NB4 (cell line): ENCODE results near the gene MDFI.
"Not testable (repeated sequence)": the region's sequence is repeated elsewhere in the genome, so short reads cannot be mapped to it uniquely, and the experiment has no call there.

Experiments
- DNase-seq: peaks from one replicate; pipeline ENCODE4 v3.0.0; 2010; ENCODE audit warnings: low read depth
- H3K4me3 ChIP-seq: one replicate; pipeline ENCODE4 v1.5.1; 2011; ENCODE audit warnings: mild to moderate bottlenecking, low read depth, low read length, moderate library complexity
- MYC ChIP-seq: IDR thresholded peaks from 2 replicates; pipeline ENCODE4 v1.6.1; 2011; ENCODE audit warnings: low read depth, low read length
- POLR2A ChIP-seq: IDR thresholded peaks from 2 replicates; pipeline ENCODE4 v1.6.1; 2011; ENCODE audit warnings: mild to moderate bottlenecking; ENCODE audit not compliant: insufficient read length; ENCODE audit errors: extremely low read depth
- TF ChIP-seq, protein P1 (sequence below): IDR thresholded peaks from 2 replicates; pipeline ENCODE4 v1.6.1; 2011; ENCODE audit warnings: low read depth, low read length
- TF ChIP-seq, protein P2 (sequence below): IDR thresholded peaks from one replicate; pipeline ENCODE4 v1.5.1; 2012; ENCODE audit warnings: low read depth, low read length

MDFI gene

DNA sequence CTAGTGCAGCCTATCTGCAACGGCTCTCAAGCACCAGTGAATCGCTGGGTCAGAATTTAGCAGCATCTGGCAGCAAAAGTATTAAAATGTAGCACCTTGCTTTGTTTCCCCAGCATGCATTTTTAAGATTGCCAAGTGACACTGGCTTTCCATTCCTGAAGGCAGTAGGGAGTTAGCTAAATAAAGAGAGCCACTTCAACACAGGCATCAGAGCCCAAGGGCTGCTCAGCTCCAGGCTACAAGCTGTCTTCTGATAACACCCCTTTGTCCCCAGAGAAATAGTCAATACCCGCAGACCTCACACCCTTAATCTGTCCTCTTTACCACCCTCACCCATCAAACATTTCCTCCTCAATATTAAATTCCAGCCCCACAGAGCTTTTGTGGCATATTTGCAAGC, 19.7 kb upstream of the MDFI start:
- DNase-seq = no peak
- TF ChIP-seq POLR2A = no peak
- TF ChIP-seq, protein P1, sequence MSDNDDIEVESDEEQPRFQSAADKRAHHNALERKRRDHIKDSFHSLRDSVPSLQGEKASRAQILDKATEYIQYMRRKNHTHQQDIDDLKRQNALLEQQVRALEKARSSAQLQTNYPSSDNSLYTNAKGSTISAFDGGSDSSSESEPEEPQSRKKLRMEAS = no peak
- TF ChIP-seq, protein P2, sequence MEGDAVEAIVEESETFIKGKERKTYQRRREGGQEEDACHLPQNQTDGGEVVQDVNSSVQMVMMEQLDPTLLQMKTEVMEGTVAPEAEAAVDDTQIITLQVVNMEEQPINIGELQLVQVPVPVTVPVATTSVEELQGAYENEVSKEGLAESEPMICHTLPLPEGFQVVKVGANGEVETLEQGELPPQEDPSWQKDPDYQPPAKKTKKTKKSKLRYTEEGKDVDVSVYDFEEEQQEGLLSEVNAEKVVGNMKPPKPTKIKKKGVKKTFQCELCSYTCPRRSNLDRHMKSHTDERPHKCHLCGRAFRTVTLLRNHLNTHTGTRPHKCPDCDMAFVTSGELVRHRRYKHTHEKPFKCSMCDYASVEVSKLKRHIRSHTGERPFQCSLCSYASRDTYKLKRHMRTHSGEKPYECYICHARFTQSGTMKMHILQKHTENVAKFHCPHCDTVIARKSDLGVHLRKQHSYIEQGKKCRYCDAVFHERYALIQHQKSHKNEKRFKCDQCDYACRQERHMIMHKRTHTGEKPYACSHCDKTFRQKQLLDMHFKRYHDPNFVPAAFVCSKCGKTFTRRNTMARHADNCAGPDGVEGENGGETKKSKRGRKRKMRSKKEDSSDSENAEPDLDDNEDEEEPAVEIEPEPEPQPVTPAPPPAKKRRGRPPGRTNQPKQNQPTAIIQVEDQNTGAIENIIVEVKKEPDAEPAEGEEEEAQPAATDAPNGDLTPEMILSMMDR = no peak
- TF ChIP-seq MYC = no peak
- H3K4me3 ChIP-seq = no peak overlapping the region

DNA sequence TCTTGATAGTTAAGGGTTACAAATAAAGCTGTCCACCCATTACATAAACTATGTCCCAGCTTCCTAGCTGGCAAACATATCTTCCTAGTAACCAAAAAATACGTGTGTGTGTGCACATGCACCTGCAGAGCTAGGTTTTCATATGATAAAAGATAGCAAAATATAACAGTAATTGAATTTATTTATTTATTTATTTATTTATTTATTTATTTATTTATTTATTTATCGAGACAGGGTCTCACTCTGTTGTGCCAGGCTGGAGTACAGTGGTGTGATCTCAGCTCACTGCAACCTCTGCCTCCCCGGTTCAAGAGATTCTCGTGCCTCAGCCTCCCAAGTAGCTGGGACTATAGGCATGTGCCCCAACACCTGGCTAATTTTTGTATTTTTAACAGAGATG, 19.1 kb upstream of the MDFI start:
- DNase-seq, H3K4me3 ChIP-seq: not testable (repeated sequence)

DNA sequence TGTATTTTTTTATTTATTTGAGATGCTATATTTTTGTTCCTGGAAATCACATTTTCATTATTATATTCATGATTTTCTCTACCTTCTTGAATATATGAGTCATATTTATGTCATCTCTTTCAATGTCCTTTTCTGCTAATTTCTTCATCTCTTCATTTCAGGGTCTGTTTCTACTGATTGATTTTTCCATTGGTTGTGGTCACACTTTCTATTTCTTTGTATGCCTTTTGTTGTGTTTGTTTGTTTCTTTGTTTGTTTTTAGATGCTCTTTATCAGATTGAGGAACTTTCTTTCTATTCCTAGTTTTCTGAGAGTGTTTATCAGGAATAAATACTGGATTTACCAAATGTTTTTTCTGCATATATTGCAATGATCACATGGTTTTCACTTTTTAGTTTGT, 16.9 kb upstream of the MDFI start:
- TF ChIP-seq, protein P2 = no peak
- TF ChIP-seq MYC = no peak
- TF ChIP-seq, protein P1 = no peak
- TF ChIP-seq POLR2A = no peak
- DNase-seq = no peak
- no peak overlapping the region for H3K4me3 ChIP-seq

DNA sequence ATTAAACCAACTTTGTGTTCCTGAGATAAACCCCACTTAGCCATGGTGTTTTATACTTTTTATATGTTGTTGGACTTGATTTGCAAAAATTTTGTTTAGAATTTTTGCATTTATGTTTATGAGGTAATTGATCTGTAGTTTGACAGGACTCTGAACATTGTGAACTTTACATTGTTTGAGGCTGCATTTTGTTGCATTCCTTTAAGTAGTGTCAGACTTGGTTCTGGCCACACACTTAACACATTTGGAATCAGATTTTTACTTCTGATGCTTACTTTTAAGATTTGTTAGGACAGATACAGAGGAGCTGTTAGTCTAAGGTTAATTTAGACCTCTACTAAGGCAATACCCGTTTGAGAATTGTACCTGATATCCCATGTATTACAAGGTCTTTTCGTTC, 16.5 kb upstream of the MDFI start:
- TF ChIP-seq, protein P1 = no peak
- no peak for TF ChIP-seq MYC
- TF ChIP-seq, protein P2 = no peak
- TF ChIP-seq POLR2A = no peak
- H3K4me3 ChIP-seq = no peak overlapping the region
- DNase-seq = no peak

DNA sequence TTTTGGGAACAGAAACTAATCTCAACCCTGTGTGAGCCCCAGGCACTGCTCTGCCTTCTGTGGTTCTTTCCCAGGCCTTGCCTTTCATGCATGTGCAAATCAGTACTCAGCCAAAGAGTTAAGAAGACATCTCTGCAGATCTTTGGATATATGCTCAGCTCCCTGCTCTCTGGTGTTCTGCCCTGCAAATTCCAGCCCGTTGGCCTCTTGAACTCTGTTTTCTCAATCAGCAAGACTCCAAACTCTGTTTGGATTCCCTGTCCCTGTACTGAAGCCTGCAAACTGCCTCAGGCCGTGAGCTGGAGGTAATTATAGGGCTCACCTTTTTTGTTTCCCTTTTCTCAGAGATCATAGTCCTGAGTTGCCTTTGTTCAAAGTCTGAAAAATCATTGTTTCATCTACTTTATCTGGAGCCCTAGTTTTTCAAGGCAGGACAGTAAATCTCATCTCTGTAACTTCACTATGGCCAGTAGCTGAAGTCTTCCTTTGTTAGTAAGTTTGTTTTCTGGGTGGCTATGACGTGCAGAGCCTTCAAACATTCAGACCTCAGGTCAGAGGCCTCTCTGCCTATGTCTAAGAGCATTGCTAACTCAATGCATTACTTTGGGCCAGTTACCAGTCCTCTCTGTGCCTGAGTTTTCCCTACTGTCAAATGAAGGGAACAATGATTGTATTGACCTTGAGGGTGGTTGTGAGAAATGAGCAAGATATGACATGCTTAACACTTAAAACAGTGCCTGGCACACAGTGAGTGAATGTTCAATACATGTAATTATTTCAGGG, 15.9 kb upstream of the MDFI start:
- DNase-seq = no peak
- TF ChIP-seq, protein P1 = no peak
- TF ChIP-seq MYC = no peak
- no peak for TF ChIP-seq POLR2A
- TF ChIP-seq, protein P2 = no peak
- no peak overlapping the region for H3K4me3 ChIP-seq

DNA sequence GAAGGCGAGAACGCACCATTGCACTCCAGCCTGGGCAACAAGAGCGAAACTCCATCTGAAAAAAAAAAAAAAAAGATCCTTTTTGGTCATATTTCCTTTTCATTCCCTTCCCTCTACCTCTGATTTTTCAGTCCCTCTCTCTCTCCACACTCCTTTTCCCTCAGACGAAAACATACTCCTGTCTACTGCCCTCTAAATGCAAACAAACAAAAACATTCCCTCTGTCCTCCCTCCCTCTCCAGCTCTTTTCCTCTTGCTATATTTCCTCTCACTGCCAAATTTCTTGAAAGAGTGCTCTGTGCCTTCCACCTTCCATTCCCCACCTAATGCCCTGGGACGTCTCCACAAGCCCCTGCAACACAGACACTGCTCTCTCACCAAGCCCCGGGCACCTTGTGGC, 14.9 kb upstream of the MDFI start:
- TF ChIP-seq, protein P2 = no peak
- no peak for DNase-seq
- no peak overlapping the region for H3K4me3 ChIP-seq
